GM12865 (cell line): Measurements from ENCODE around the gene PRR35.

Experiments
- DNase-seq: peaks from one replicate; pipeline ENCODE4 v3.0.0; 2010; ENCODE audit warnings: low read depth
- H3K4me3 ChIP-seq: 2 replicates; pipeline ENCODE4 v1.5.1; 2011; ENCODE audit warnings: mild to moderate bottlenecking, low read depth, low read length, control low read depth
- TF ChIP-seq, protein P1 (sequence below): IDR thresholded peaks from 2 replicates; pipeline ENCODE4 v1.5.1; 2011; ENCODE audit warnings: low read length, control low read depth, low read depth, inconsistent platforms; ENCODE audit not compliant: insufficient read depth; ENCODE audit errors: missing control alignments

Gene PRR35

DNA sequence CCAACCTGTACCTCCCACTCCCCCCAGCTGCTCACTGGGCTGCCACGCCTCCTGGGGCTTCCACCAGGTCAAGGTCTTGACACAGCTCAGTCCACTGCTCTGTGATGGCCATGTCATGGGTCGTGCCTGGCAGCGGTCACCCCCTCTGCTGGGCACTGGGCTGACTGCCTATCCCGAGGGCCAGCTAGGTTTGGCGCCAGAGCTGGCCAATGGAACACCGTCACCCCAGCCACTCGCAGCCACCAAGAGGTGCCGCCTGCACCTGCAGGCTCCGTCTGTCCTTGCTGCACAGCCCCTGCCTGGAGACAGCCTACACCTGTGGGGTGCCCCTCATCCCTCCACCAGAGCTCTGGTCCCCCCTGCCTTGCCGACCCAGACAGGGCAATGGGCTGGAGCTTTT is 25.2 kb downstream of the PRR35 start:
- DNase-seq, result no peak
- H3K4me3 ChIP-seq, result no peak overlapping the region
- TF ChIP-seq, protein P1, sequence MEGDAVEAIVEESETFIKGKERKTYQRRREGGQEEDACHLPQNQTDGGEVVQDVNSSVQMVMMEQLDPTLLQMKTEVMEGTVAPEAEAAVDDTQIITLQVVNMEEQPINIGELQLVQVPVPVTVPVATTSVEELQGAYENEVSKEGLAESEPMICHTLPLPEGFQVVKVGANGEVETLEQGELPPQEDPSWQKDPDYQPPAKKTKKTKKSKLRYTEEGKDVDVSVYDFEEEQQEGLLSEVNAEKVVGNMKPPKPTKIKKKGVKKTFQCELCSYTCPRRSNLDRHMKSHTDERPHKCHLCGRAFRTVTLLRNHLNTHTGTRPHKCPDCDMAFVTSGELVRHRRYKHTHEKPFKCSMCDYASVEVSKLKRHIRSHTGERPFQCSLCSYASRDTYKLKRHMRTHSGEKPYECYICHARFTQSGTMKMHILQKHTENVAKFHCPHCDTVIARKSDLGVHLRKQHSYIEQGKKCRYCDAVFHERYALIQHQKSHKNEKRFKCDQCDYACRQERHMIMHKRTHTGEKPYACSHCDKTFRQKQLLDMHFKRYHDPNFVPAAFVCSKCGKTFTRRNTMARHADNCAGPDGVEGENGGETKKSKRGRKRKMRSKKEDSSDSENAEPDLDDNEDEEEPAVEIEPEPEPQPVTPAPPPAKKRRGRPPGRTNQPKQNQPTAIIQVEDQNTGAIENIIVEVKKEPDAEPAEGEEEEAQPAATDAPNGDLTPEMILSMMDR, result no peak

DNA sequence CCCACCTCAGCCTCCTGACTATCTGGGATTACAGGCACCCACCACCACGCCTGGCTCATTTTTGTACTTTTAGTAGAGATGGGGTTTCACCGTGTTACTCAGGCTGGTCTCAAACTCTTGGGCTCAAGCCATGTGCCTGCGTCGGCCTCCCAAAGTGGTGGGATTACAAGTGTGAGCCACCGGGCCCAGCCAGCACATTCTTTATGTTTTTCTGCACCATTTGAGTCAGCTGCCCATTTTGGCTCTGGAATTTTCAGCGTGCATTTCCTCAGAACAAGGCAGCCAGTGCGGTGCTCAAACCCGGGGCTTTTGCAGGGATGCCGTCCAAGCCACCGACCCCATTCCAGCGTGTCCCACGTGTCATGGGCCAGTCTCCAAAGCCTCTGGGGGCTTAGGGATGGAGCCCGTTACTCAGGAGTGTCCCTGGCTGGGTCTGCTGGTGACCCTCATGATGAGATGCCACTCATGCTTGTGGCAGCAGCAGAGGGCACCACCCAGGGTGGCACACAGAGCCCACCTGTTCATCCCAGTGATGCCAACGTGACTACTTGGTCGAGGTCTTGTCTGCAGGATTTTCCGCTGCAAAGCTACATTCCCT is 26.0 kb downstream of the PRR35 start:
- no peak for DNase-seq
- H3K4me3 ChIP-seq, result no peak overlapping the region
- TF ChIP-seq, protein P1, result no peak

DNA sequence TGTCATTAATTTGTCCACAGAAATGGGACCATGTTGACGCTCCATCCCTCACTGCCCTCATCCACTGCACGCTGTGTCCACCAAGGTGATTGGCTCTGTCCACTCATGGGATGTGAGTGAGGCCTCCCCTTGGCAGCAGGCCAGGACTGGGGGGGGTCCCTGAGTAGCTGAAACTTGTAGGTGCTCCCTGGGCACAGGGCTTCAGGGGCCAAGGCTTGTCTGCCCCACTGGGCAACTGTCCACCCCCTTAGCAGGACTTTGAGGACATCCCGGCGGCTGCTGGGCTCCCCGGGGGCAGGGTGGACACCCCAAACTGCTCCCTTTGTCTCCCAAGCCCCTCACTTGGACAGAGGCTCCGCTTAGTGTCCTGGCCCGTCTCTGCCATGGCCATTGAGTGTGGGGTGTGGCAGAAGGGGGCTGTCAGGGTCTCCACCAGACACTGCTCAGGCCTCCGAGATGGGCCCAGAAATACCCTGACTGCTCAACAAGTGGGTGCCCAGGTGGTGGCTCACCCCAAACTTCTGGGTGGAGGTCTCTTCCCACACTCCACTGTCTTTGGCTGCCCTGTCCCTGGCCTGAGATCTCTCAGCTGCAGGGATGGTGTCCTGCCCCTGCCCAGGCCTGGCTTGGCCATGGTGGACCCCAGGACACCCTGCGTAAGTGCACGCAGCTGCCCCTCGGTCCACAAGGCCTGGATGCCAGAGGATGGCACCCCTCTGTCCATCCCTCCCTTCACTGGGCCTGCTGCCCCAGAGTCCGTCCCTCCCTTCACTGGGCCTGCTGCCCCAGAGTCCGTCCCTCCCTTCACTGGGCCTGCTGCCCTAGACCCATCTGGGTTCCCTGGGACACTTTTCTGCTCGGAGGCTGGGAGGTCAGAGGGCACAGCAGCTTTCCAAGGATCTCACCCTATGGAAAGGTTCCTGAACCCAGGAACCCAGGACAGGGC is 26.7 kb downstream of the PRR35 start:
- no peak for DNase-seq
- TF ChIP-seq, protein P1, result no peak
- H3K4me3 ChIP-seq, result peak overlapping the region; percentile 75

DNA sequence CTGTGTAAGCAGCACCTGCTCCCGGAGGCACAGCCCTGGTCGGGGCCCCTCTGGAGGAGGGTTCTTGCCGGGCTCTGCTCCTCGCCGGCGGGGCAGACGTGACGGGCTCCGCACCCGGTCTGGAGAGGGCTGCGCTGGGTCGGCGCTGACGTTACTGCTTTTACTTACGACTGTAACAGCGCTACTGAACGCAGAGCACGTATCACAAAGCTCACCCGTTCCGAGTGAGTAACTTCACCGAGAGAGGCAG is 28.4 kb downstream of the PRR35 start:
- H3K4me3 ChIP-seq, result peak overlapping the region; percentile 75
- TF ChIP-seq, protein P1, result no peak
- DNase-seq, result peak; percentile 82

DNA sequence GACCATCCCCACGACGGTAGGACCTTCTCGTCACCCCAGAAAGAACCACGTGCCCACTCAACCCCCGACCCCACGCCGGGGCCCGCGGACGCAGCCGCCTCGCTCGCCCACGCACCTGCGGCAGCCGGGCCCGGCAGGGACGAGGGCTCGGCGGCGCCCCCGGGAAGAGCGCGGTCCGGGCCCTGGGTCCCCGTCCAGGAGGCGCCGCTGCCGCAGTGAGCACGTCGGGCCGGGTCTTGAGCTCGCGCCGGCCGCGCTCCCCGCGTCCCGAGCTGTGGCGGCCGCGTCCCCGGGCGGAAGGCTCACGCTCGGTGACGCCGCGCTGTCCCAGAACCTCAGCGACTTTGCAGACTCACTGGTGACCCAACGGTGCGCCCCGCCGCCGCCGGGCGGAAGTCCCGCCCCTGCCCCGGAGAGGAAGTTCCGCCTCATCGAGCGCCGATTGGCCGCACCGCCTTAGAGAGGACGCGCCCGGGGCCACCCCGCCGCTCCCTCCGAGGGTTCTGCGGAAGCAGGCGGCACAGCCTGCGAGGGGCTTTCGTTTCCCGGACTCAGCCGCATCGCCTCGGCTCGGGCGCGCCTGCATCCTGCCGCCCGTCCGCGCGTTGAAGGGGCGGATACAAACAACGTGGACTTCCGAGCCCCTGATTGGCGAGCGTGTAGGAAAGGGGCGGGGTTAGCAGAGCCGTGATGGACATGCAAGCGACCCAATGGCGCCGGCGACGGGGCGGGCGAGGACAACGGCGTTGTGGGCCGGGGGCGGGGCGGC is 28.9 kb downstream of the PRR35 start:
- TF ChIP-seq, protein P1, result no peak
- H3K4me3 ChIP-seq, result peak overlapping the region; percentile 75
- DNase-seq, result peak; percentile 98

DNA sequence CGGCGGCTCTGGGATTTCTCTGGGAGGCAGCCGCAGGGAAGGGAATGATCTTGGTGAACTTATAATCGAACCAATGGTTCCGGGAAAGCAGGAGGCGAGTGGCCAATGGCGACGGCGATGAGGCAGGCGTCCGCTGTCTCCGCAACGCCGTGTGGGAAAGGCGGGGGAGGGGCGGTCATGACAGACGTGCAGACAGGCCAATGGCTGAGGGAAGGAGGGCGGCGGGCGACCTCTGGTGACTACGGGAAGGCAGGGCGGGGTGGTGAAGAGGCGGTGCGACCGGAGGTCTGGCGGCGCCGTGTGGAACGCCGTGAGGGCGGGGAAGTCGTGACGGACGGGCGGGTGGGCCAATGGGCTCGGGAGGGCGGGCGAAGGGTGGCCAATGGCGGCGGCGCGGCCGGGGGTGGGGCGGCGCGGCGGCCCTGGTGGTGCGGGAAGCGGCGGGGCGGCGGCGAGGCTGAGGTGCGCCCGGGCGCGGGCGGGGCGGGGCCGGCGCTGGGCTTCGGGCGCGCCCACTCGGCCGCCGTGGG is 29.5 kb downstream of the PRR35 start, which contains the start of gene RAB40C:
Gene RAB40C (plus strand): TSS at position 409 of the 530 bp plus-strand sequence. CDS start 226 bp downstream, outside the sequence.
- peak; percentile 100 for DNase-seq
- peak within 1 kb of the TSS; percentile 77 for H3K4me3 ChIP-seq

More for the DNA sequence above, 29.5 kb downstream of the PRR35 start, which contains the start of gene RAB40C:
- TF ChIP-seq, protein P1, result no peak
